HL-60 (cell line): ENCODE results near the gene LRMDA.

Experiments
- DNase-seq, 2 experiments: peaks; one replicate each; pipeline ENCODE4 v3.0.0-alpha.2; 2010 to 2020; ENCODE audit warnings: low read depth in 1 of 2, low spot score in 1 of 2
- H3K27ac ChIP-seq: fragments of 250-450 bp; sonication (Bioruptor Pico); replicated peaks from 2 replicates; pipeline ENCODE4 v1.5.1; 2020; ENCODE audit warnings: mild to moderate bottlenecking, moderate library complexity
- H3K27me3 ChIP-seq: fragments of 250-450 bp; sonication (Bioruptor Pico); 2 replicates; pipeline ENCODE4 v1.5.1; 2021; ENCODE audit warnings: mild to moderate bottlenecking, moderate library complexity; ENCODE audit not compliant: insufficient read depth, poor library complexity, severe bottlenecking
- H3K4me3 ChIP-seq: replicated peaks from 2 replicates; pipeline ENCODE4 v1.5.1; 2011; ENCODE audit warnings: mild to moderate bottlenecking, control low read depth, low read length; ENCODE audit not compliant: insufficient read depth
- CTCF ChIP-seq: IDR thresholded peaks from one replicate; pipeline ENCODE4 v1.5.1; 2011; ENCODE audit warnings: low read length, control low read depth, inconsistent platforms; ENCODE audit not compliant: insufficient read depth
- GABPA ChIP-seq: IDR thresholded peaks from 2 replicates; pipeline ENCODE4 v1.6.1; 2012; ENCODE audit warnings: low read depth
- POLR2AphosphoS5 ChIP-seq: IDR thresholded peaks from 2 replicates; pipeline ENCODE4 v1.6.1; 2012; ENCODE audit warnings: low read depth
- REST ChIP-seq: IDR thresholded peaks from 2 replicates; pipeline ENCODE4 v1.6.1; 2012; ENCODE audit warnings: low read depth; ENCODE audit not compliant: insufficient replicate concordance
- SPI1 ChIP-seq: IDR thresholded peaks from 2 replicates; pipeline ENCODE4 v1.6.1; 2012; ENCODE audit warnings: low read depth, mild to moderate bottlenecking, borderline replicate concordance

LRMDA gene

GRCh38 chr10:75957314-75958120 is 526.1 kb downstream of the LRMDA start:
- H3K27me3 ChIP-seq, result no peaks in the 10 kb centered on the region
- no peak overlapping the region for H3K4me3 ChIP-seq
- H3K27ac ChIP-seq, result no peak overlapping the region
- peak; percentile 31 to 59 for DNase-seq
- TF ChIP-seq REST (no peak), GABPA (no peak), SPI1 (peak; percentile 10; the same call in 1 of the 2 replicates), CTCF (no peak)

- H3K27me3 ChIP-seq, result no peaks in the 10 kb centered on the region
- no peak for TF ChIP-seq SPI1
- no peak overlapping the region for H3K27ac ChIP-seq
- no peak overlapping the region for H3K4me3 ChIP-seq
- DNase-seq, result no peak
Measured at GRCh38 chr10:75959209-75959608, 527.8 kb downstream of the LRMDA start.

- Histone ChIP-seq H3K27me3 (no peaks in the 10 kb centered on the region), H3K27ac (no peak overlapping the region), H3K4me3 (no peak overlapping the region)
- TF ChIP-seq SPI1, result no peak
- no peak for TF ChIP-seq REST
- TF ChIP-seq GABPA, result no peak
- TF ChIP-seq CTCF, result no peak
- no peak for TF ChIP-seq POLR2AphosphoS5
- DNase-seq, result no peak
Measured at GRCh38 chr10:75959912-75960311, 528.5 kb downstream of the LRMDA start.

- DNase-seq, result no peak
- H3K27me3 ChIP-seq, result no peaks in the 10 kb centered on the region
- no peak overlapping the region for H3K4me3 ChIP-seq
- TF ChIP-seq REST, result no peak
- TF ChIP-seq GABPA, result no peak
- TF ChIP-seq POLR2AphosphoS5, result no peak
- TF ChIP-seq CTCF, result no peak
- TF ChIP-seq SPI1, result no peak
- H3K27ac ChIP-seq, result no peak overlapping the region
Measured at GRCh38 chr10:75962395-75963061, 531.1 kb downstream of the LRMDA start.
